Activated CD8-positive, alpha-beta memory T cell treated with anti-CD3 and anti-CD28 coated beads for 48 hours (primary cell): ENCODE data around the gene PHF19.

Source experiments
- DNase-seq, 3 experiments: peaks; one replicate each; pipeline ENCODE4 v3.0.0-alpha.2; 2020; ENCODE audit warnings: low read depth in 2 of 3, low spot score in 2 of 3

The PHF19 gene

GRCh38 chr9:120892748-120893610 is 16.0 kb upstream of the PHF19 start:
- no peak for DNase-seq

- no peak for DNase-seq
Measured at GRCh38 chr9:120891884-120892747, 15.1 kb upstream of the PHF19 start.

GRCh38 chr9:120891245-120891883 is 14.4 kb upstream of the PHF19 start:
- no peak for DNase-seq

GRCh38 chr9:120890320-120891244 is 13.6 kb upstream of the PHF19 start:
- DNase-seq: no peak

GRCh38 chr9:120889606-120890271 is 12.8 kb upstream of the PHF19 start:
- no peak for DNase-seq

GRCh38 chr9:120888626-120889025 is 11.6 kb upstream of the PHF19 start:
- no peak for DNase-seq

GRCh38 chr9:120886490-120886967 is 9.5 kb upstream of the PHF19 start:
- DNase-seq: no peak

- DNase-seq: no peak
Measured at GRCh38 chr9:120885958-120886357, 9.0 kb upstream of the PHF19 start.

GRCh38 chr9:120885457-120885856 is 8.5 kb upstream of the PHF19 start:
- DNase-seq: no peak

GRCh38 chr9:120883608-120883996 is 6.6 kb upstream of the PHF19 start:
- DNase-seq: no peak

- no peak for DNase-seq
Measured at GRCh38 chr9:120882935-120883607, 6.1 kb upstream of the PHF19 start.

- DNase-seq: no peak
Measured at GRCh38 chr9:120879446-120879845, 2.5 kb upstream of the PHF19 start.

GRCh38 chr9:120878188-120879130 is 1.5 kb upstream of the PHF19 start:
- DNase-seq: no peak

GRCh38 chr9:120877276-120878034 is 467 bp upstream of the PHF19 start:
- DNase-seq: peak; percentile 64 to 68 (median 67)

- DNase-seq: peak in 2 of 3 experiments; percentile 76 to 88
Measured at GRCh38 chr9:120875954-120876841, 790 bp downstream of the PHF19 start.

- no peak for DNase-seq
Measured at GRCh38 chr9:120875643-120875953, 1.4 kb downstream of the PHF19 start.

- no peak for DNase-seq
Measured at GRCh38 chr9:120875195-120875565, 1.8 kb downstream of the PHF19 start.
